Ectodermal cell (in vitro differentiated cells): Measurements from ENCODE around the gene PACS2.

Source experiments
- H3K27ac ChIP-seq: 2 replicates; pipeline ENCODE4 v1.7.0; 2013; ENCODE audit warnings: mild to moderate bottlenecking, low read depth, low read length; ENCODE audit not compliant: insufficient read depth, poor library complexity, severe bottlenecking
- H3K27me3 ChIP-seq: 2 replicates; pipeline ENCODE4 v1.7.0; 2013; ENCODE audit warnings: mild to moderate bottlenecking, low read length; ENCODE audit not compliant: insufficient read depth, control insufficient read depth, poor library complexity, severe bottlenecking
- H3K36me3 ChIP-seq: one replicate; pipeline ENCODE4 v1.7.0; 2013; ENCODE audit warnings: low read length; ENCODE audit not compliant: control insufficient read depth, insufficient read depth
- H3K4me1 ChIP-seq: one replicate; pipeline ENCODE4 v1.7.0; 2013; ENCODE audit warnings: low read length; ENCODE audit not compliant: control insufficient read depth, insufficient read depth
- H3K4me3 ChIP-seq: 2 replicates; pipeline ENCODE4 v1.7.0; 2013; ENCODE audit warnings: low read depth, low read length, control low read depth; ENCODE audit not compliant: insufficient read depth
- H3K9me3 ChIP-seq: 2 replicates; pipeline ENCODE4 v1.7.0; 2013; ENCODE audit warnings: mild to moderate bottlenecking, low read length, moderate library complexity; ENCODE audit not compliant: control insufficient read depth
- WGBS, 2 experiments: methylation state at CpG; one replicate each; pipeline ENCODE4 v1.1.7; 2013; ENCODE audit warnings: missing lambda C conversion rate in 2 of 2; 5-methylcytosine and 5-hydroxymethylcytosine counted together

PACS2 gene

DNA sequence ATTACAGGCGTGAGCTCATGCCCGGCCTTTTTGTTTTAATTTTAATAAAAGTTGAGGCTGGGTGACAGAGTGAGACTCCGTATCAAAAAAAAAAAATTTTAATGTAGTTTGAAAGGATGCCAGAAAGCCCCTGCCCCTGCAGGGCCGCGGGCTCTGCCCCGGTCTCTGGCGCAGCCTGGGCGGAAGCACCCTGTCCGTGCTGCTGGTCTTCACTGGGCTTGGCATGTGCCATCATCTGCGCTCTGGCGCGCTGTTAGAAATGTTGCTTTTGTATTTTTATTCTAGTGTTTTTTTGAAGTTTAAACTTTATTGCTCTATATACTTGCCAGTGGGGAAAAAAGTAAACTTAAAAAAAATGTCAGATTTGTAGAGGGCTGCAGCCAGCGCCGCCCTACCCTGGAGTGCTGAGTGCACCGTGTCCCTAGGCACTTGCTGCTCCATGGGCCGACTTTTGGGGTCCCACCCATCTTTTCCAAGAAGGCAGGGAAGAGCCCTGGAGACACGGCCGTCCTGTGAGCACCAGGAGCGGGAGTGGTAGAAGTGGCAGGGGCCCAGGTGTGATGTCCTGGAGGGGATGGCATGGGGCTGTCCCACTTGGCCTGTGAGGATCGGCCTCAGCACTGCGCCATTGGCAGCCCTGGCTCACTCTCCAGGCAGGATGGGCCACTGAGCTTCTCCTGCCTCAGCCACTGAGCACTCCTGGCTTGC lies 109.1 kb downstream of the PACS2 start:
- 96% methylated on average over 21 of the region's 21 CpGs for WGBS, 2 experiments

GRCh38 chr14:105424861-105425260 lies 110.3 kb downstream of the PACS2 start:
- Histone ChIP-seq H3K4me1 (peaks cover 16% of the 10 kb centered on the region), H3K9me3 (no peaks in the 10 kb centered on the region), H3K4me3 (no peak overlapping the region), H3K36me3 (peaks cover 15% of the 10 kb centered on the region), H3K27ac (no peak overlapping the region), H3K27me3 (no peaks in the 10 kb centered on the region)
- WGBS, 2 experiments, result 94 to 96% methylated on average over 12 of the region's 12 CpGs

More for the DNA sequence above, 109.1 kb downstream of the PACS2 start:
- Histone ChIP-seq H3K27me3 (peaks cover 3% of the 10 kb centered on the region), H3K4me3 (no peak overlapping the region), H3K36me3 (peaks cover 15% of the 10 kb centered on the region), H3K4me1 (peaks cover 22% of the 10 kb centered on the region), H3K9me3 (no peaks in the 10 kb centered on the region), H3K27ac (no peak overlapping the region)

DNA sequence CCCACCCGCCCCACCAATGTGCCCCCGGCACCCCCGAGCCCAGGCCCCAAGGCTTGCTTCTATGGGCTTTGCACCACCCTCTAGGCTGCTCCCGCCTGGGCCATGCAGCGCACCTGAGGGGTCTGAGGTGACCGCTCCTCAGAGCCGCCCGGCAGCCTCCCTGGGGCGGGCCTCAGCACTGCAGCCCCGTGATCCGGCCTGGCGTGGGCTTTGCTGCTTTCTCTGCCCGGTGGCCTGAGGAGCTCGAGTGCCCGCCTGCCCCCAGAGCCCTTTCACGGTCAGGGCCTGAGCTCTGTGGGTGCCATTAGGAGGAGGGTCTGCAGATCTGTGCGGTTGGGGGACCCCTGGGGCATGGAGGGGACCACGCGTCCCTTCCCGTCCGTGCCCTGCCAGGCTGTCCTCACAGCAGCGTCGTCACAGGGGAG lies 111.3 kb downstream of the PACS2 start:
- 91 to 93% methylated on average over 23 of the region's 23 CpGs for WGBS, 2 experiments
- Histone ChIP-seq H3K27me3 (no peaks in the 10 kb centered on the region), H3K4me3 (no peak overlapping the region), H3K4me1 (peaks cover 14% of the 10 kb centered on the region), H3K36me3 (peaks cover 23% of the 10 kb centered on the region), H3K27ac (no peak overlapping the region), H3K9me3 (no peaks in the 10 kb centered on the region)

- Histone ChIP-seq H3K36me3 (peaks cover 25% of the 10 kb centered on the region), H3K9me3 (no peaks in the 10 kb centered on the region), H3K27me3 (no peaks in the 10 kb centered on the region), H3K4me3 (no peak overlapping the region), H3K27ac (no peak overlapping the region), H3K4me1 (peaks cover 9% of the 10 kb centered on the region)
- WGBS, 2 experiments, result 96% methylated on average over 21 of the region's 21 CpGs
Observed at GRCh38 chr14:105426416-105427130, 112.0 kb downstream of the PACS2 start.

DNA sequence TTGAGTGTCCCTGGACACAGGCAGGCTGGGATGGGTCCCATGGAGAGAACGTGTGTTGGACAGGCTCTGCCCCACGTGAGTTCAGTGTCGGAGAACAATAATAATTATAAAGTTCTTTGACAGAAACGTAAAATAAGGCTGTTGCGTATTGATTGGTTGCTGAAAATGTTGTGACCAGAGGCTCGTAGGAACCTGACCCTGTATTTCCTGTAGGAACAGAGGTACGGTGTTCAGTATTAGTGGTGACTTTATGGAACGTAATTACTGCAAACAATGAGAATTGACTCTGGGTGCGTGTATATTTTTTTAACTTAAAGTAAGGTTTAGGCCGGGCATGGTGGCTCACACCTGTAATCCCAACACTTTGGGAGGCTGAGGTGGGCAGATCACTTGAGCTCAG lies 112.9 kb downstream of the PACS2 start:
- H3K4me3 ChIP-seq, result no peak overlapping the region
- 96% methylated on average over 10 of the region's 10 CpGs for WGBS, 2 experiments
- H3K27me3 ChIP-seq, result no peaks in the 10 kb centered on the region
- H3K9me3 ChIP-seq, result no peaks in the 10 kb centered on the region
- H3K27ac ChIP-seq, result no peak overlapping the region
- H3K4me1 ChIP-seq, result peaks cover 4% of the 10 kb centered on the region
- peaks cover 25% of the 10 kb centered on the region for H3K36me3 ChIP-seq

- Histone ChIP-seq H3K4me3 (no peak overlapping the region), H3K27me3 (no peaks in the 10 kb centered on the region), H3K9me3 (no peaks in the 10 kb centered on the region), H3K36me3 (peaks cover 25% of the 10 kb centered on the region), H3K4me1 (peaks cover 3% of the 10 kb centered on the region), H3K27ac (no peak overlapping the region)
- WGBS, 2 experiments, result 92 to 94% methylated on average over 9 of the region's 9 CpGs
Observed at GRCh38 chr14:105427936-105428485, 113.5 kb downstream of the PACS2 start.

GRCh38 chr14:105430042-105430441 lies 115.5 kb downstream of the PACS2 start:
- WGBS, 2 experiments, result 91 to 98% methylated on average over 6 of the region's 6 CpGs
- H3K4me3 ChIP-seq, result no peak overlapping the region
- H3K9me3 ChIP-seq, result no peaks in the 10 kb centered on the region
- peaks cover 25% of the 10 kb centered on the region for H3K36me3 ChIP-seq
- H3K27me3 ChIP-seq, result no peaks in the 10 kb centered on the region
- H3K27ac ChIP-seq, result no peak overlapping the region
- peaks cover 7% of the 10 kb centered on the region for H3K4me1 ChIP-seq

DNA sequence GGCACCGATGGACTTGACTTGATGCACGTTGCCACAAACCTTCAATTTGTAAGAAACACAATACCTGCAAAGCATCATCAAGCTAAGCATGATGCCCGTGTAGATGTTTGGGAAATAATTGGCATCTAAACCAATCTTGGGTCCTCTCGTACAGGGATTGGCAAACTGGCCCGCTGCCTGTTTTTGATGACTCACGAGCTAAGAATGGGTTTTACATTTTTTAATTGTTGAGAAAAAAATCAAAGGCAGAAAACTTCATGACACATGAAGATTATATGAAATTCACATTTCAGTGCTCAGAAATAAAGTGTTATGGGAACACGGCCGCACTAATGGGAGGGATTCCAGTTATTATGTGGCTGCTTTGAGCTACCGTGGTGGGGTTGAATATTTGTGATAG lies 116.0 kb downstream of the PACS2 start:
- peaks cover 25% of the 10 kb centered on the region for H3K36me3 ChIP-seq
- no peak overlapping the region for H3K4me3 ChIP-seq
- H3K27ac ChIP-seq, result no peak overlapping the region
- H3K4me1 ChIP-seq, result peaks cover 7% of the 10 kb centered on the region
- no peaks in the 10 kb centered on the region for H3K27me3 ChIP-seq
- WGBS, 2 experiments, result 84 to 87% methylated on average over 9 of the region's 9 CpGs
- H3K9me3 ChIP-seq, result no peaks in the 10 kb centered on the region

DNA sequence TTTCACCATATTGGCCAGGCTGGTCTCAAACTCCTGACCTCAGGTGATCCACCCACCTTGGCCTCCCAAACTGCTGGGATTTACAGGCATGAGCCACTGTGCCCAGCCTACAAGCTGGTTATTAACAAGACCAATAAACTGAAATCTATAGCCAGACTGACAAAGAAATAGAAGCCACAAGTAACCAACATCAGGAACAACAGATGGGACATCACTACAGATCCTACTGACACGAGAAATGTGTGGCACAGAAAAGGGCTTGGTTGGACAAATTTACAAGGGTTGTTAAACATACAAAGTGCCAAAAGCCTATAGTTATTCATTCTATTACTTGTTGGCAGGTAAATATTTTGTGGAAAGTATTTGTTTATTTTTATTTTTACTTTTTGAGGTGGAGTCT lies 116.7 kb downstream of the PACS2 start:
- H3K27ac ChIP-seq, result no peak overlapping the region
- H3K36me3 ChIP-seq, result peaks cover 25% of the 10 kb centered on the region
- no peaks in the 10 kb centered on the region for H3K27me3 ChIP-seq
- H3K4me1 ChIP-seq, result peaks cover 7% of the 10 kb centered on the region
- 90 to 100% methylated on average over 1 of the region's 1 CpG for WGBS, 2 experiments
- no peak overlapping the region for H3K4me3 ChIP-seq
- no peaks in the 10 kb centered on the region for H3K9me3 ChIP-seq

GRCh38 chr14:105432657-105433056 lies 118.1 kb downstream of the PACS2 start:
- H3K4me1 ChIP-seq, result peaks cover 7% of the 10 kb centered on the region
- no peaks in the 10 kb centered on the region for H3K27me3 ChIP-seq
- peaks cover 11% of the 10 kb centered on the region for H3K36me3 ChIP-seq
- peak overlapping the region; percentile 26 for H3K27ac ChIP-seq
- no peak overlapping the region for H3K4me3 ChIP-seq
- no peaks in the 10 kb centered on the region for H3K9me3 ChIP-seq
- 93 to 95% methylated on average over 12 of the region's 12 CpGs for WGBS, 2 experiments
